SIG-M5 (cell line): ENCODE measurements around the gene ESPNL.
"Not testable (repeated sequence)": the region's sequence is repeated elsewhere in the genome, so short reads cannot be mapped to it uniquely, and the experiment has no call there.

ENCODE experiments used
- DNase-seq: peaks from one replicate; lab custom pipeline; 2025; lab: John Stamatoyannopoulos, UW

The ESPNL gene

GRCh38 chr2:238159071-238159539, 59.0 kb downstream of the ESPNL start:
- no peak for DNase-seq

- no peak for DNase-seq
These were observed 59.6 kb downstream of the ESPNL start for GRCh38 chr2:238159661-238160205.

- DNase-seq, result no peak
These were observed 60.3 kb downstream of the ESPNL start for GRCh38 chr2:238160206-238161129.

GRCh38 chr2:238161291-238162051, 61.3 kb downstream of the ESPNL start:
- no peak for DNase-seq

DNA sequence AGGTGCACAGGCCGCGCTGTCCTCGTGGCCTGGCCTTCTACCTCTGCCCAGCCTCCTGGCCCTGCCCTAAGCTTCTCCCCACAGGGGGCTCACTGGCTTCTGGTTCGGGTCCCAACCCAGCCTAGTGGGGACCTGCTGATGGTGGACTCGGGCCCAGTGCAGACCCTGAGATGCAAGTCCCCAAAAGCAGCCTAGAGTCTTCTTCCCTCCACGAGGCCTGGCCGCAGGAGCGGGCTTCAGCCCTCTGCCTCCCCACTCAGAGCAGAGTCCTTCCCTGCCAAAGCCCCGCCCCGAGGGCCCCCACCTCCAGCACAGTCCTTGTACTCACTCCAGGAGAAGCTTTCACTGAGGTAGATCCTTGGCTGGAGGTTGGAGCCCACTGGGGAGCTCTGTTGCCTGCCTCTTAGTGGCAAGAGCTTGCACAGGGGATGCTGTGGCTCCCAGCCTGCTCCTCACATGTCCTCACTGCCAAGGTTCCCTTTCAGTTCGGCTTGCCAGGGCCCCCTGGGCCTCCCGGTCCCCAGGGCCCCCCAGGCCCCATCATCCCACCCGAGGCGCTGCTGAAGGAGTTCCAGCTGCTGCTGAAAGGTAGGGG, 62.2 kb downstream of the ESPNL start:
- DNase-seq, result no peak

GRCh38 chr2:238162846-238163441, 62.8 kb downstream of the ESPNL start:
- no peak for DNase-seq

- no peak for DNase-seq
These were observed 63.5 kb downstream of the ESPNL start for GRCh38 chr2:238163481-238164198.

GRCh38 chr2:238164906-238165287, 64.8 kb downstream of the ESPNL start:
- no peak for DNase-seq

- DNase-seq, result no peak
These were observed 65.3 kb downstream of the ESPNL start for GRCh38 chr2:238165288-238165921.

DNA sequence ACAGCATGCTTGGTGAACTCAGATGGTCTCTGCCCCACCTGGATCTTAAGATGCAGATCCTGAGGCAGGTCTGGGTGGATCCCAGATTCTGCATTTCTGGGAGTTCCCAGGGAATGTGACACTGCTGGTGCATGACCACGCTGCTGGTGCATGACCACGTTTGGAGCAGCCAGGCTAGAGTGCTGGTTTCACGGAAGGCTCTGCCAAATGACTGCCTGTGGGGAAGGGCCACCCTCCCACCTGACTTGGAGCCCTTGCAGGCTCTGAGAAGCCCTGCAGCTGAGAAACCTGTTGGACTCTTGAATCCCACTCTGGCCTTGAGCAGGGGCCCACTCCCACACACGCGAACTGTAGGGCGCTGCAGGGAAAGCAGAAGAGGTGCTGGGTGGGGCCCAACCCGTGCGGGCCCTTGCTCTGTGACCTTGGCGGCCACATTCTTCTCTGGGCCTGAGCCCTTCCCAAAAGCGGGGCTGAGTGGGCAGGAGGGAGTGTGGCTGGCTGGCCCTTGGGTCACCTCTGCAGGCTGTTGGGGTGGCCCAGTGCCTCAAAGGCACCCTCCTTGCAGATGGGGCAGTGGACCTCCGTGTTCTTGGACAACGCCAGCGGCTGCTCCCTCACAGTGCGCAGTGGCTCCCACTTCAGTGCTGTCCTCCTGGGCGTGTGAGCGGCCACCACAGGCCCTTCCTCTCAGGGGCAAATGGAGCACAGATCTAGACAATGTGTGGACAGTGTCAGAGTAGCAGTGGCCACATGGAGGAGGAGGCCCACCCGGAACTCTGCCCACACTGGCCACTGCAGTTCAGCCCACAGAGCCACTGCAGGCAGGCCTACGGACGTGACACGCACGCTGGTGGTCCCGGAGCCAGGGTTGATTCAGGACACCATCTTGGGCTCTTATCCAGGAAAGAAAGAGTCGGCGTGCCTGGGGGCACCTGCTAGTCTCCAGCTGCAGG, 66.5 kb downstream of the ESPNL start:
- no peak for DNase-seq

GRCh38 chr2:238167344-238167715, 67.2 kb downstream of the ESPNL start:
- DNase-seq, result no peak

- DNase-seq, result no peak
These were observed 67.6 kb downstream of the ESPNL start for GRCh38 chr2:238167761-238168160.

DNA sequence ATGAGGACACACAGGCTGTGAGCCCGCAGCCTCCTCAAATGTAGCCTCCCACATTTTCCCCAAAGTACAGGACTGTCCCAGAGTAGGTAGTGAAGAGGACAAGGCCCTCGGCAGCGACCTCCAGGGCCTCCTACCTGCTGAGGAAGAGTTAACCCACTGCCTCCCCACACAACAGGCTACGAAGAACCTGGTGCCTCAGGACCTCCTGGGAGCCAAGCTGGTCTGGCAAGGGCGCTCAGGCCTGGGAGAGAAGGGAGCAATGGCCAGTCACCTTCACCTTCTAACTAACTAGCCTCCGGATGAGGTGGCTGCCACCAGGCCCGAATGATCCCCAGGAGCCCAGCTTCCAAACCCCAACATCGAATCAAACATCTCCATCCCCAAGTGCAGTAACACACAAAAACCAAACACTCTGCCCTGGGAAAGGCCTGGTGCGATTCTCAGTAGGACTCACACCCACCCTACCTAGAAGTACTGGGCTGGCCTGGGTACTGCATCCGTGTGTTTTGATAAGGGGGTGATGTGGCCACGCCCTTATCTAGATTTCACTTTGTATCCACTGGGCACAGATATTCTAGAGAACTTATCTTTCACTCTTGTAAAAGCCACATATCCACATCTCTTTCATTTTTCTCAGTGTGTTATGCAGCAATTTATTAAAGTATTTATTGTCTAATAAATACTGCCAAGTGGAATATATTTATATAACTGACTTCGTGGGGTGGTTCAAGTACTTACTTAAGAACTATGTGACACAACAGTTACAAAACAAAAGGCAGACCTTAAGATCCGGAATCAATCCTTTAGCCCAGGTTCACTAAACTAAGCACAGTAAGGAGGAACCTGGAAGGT, 68.3 kb downstream of the ESPNL start:
- DNase-seq, result no peak

DNA sequence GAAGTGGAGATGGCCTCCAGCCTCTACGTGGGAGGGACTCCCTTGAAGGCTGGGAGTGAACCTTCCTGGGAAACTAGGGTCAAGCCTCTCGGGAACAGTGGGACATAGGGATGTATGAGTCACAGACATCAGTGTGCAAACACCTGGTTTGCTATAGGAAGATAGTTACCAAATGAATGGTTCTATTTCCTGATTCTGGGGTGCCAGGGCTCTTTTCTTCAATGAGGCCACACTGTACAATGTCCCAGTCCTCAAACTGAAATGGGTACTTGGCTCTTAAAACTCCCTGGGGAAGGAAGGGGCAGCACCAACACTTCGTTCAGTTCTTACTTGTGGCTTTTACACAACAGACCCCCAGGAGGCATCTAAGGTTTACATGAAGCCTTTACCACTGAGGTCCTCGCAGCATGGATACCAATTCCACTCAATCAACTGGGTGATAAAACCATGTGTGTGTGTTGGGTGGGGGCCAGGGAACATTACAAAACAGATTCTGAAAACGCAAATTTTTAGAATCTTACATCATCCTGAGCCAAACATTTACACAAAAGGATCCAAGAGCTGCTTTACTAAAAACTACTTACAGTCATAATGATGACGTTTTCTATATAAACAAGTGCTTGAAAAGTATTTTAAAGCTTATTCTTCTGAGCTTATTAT, 69.0 kb downstream of the ESPNL start:
- DNase-seq, result no peak

GRCh38 chr2:238169708-238170251, 69.6 kb downstream of the ESPNL start:
- DNase-seq, result no peak

DNA sequence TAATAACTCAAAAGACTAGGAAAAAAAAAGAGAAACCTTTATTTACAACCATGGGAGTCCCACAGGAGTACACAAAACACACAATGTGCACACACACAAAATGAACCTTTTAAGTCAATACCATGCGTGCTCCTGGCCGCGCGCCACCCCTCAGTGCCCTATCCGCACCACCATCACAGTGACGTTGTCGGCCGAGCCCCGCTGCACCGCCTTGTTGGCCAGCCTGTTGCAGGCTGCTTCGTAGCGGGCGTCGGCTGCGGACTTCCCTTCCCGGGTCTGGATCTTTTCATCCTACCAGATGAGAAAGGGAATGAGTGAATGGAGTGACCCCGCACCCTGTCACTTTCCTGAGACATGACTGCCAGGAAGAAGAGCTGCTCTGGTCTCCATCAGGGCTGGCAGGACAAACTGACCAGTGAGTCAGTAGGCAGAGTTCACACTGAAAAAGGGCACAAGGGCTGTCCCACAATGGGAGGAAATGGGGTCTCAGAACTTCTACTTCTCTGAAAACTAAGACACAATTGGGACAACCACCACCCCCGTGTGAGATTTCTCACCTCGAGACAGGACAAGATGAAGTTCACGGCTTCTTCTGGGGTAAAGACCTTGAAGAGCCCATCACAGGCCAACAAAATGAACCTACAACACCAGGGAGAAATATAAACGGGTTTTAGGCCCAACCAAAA, 70.4 kb downstream of the ESPNL start:
- DNase-seq, result no peak

DNA sequence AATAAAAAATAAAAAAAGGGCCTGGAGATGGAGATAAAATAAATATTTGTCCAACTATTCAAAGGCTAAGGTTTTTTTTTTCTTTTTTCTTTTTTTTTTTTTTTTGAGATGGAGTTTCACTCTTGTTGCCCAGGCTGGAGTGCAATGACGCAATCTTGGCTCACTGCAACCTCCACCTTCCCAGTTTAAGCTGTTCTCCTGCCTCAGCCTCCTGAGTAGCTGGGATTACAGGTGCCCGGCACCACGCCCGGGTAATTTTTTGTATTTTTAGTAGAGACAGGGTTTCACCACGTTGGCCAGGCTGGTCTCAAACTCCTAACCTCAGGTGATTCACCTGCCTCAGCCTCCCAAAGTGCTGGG, 70.9 kb downstream of the ESPNL start:
- not testable (repeated sequence) for DNase-seq
